ENCODE results near the gene LRP1B.

LRP1B gene

GRCh38 chr2:141519906-141520305 is 610.9 kb downstream of the LRP1B start:
- TF ChIP-seq ZBTB7A (IDR thresholded peaks at IDR 0.05; ENCODE audit: low read depth) (no peak), EGR1 (IDR thresholded peaks at IDR 0.05) (no peak), EP300 (IDR thresholded peaks at IDR 0.05; ENCODE audit: borderline replicate concordance) (no peak), TCF12 (IDR thresholded peaks at IDR 0.05; ENCODE audit: low read depth) (no peak), TAF1 (IDR thresholded peaks at IDR 0.05; ENCODE audit: low read depth) (no peak), FOXM1 (IDR thresholded peaks at IDR 0.05; ENCODE audit: borderline replicate concordance, low read depth) (no peak), NFIC (IDR thresholded peaks at IDR 0.05) (no peak), MAX (IDR thresholded peaks at IDR 0.05) (no peak), YY1 (IDR thresholded peaks at IDR 0.05; ENCODE audit: low read depth) (no peak)
- TF ChIP-seq, protein P1, sequence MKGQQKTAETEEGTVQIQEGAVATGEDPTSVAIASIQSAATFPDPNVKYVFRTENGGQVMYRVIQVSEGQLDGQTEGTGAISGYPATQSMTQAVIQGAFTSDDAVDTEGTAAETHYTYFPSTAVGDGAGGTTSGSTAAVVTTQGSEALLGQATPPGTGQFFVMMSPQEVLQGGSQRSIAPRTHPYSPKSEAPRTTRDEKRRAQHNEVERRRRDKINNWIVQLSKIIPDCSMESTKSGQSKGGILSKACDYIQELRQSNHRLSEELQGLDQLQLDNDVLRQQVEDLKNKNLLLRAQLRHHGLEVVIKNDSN (IDR thresholded peaks at IDR 0.05), result no peak

- TF ChIP-seq CREB1 (IDR thresholded peaks at IDR 0.05; ENCODE audit: low read depth) (no peak), FOXM1 (IDR thresholded peaks at IDR 0.05; ENCODE audit: borderline replicate concordance, low read depth) (no peak), EP300 (IDR thresholded peaks at IDR 0.05; ENCODE audit: borderline replicate concordance) (no peak), NFIC (IDR thresholded peaks at IDR 0.05) (no peak), TEAD4 (IDR thresholded peaks at IDR 0.05) (no peak)
- TF ChIP-seq, protein P1 (IDR thresholded peaks at IDR 0.05), result no peak
These were observed 612.9 kb downstream of the LRP1B start for GRCh38 chr2:141517852-141518421.

DNA sequence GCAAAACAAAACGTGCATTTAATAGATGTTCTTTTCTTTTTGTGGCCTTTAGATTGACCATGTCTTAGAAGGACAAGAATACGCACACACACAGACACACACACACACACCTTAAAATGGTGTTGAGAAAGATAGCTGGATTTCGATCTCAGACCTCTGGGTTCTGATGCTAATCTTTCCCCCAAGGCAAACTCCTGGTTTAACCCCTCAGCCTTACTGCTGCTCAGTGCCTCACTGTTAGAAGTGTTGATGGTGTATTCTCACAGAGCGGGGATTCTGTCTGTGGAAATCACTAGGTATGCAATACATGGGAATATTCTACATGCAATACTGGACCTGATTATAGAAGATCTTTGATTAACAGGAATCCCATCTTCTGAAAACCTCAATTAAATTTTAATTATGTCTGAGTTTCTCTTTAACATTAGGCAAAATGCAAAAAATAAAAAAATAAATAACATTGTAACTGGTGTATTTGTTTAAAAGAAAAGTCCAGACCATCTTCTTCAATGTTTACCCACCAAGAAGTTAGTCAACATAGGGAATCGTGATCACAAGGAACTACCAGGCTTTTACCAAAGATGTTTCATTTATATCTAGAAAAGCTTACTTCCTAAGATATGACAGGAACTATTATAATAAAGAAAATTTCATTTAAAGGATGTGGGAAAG is 613.5 kb downstream of the LRP1B start:
- TF ChIP-seq YY1 (IDR thresholded peaks at IDR 0.05; ENCODE audit: low read depth) (no peak), EGR1 (IDR thresholded peaks at IDR 0.05) (no peak), ZBTB7A (IDR thresholded peaks at IDR 0.05; ENCODE audit: low read depth) (no peak)
- TF ChIP-seq, protein P1 (IDR thresholded peaks at IDR 0.05), result no peak

DNA sequence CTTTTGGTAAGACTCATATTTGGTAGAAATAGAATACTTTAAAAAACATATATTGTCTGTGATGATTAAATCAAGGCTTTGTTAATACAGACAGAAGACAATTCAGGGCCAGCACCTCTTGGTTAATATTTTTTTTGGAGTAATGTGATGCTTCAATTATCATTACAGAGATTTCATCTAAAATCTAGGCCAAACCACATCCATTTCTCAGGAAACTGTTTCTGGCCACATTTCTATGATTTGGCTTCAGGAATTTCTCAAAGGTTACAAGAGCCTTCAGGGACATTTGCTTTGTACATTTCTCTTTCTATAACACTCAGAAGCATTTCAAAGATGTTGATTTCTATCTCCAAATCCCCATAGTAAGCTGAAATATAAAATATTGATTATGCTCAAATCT is 614.9 kb downstream of the LRP1B start:
- TF ChIP-seq YY1 (IDR thresholded peaks at IDR 0.05; ENCODE audit: low read depth), result no peak
- no peak for TF ChIP-seq CREB1 (IDR thresholded peaks at IDR 0.05; ENCODE audit: low read depth)
- TF ChIP-seq, protein P1 (IDR thresholded peaks at IDR 0.05), result no peak

GRCh38 chr2:141513853-141514252 is 617.0 kb downstream of the LRP1B start:
- no peak for TF ChIP-seq RAD21 (IDR thresholded peaks at IDR 0.05; ENCODE audit: low read depth)
- no peak for TF ChIP-seq TEAD4 (IDR thresholded peaks at IDR 0.05)
- no peak for TF ChIP-seq NFIC (IDR thresholded peaks at IDR 0.05)
- TF ChIP-seq CEBPB (IDR thresholded peaks at IDR 0.05), result no peak
- TF ChIP-seq ZBTB7A (IDR thresholded peaks at IDR 0.05; ENCODE audit: low read depth), result no peak
- TF ChIP-seq, protein P2, sequence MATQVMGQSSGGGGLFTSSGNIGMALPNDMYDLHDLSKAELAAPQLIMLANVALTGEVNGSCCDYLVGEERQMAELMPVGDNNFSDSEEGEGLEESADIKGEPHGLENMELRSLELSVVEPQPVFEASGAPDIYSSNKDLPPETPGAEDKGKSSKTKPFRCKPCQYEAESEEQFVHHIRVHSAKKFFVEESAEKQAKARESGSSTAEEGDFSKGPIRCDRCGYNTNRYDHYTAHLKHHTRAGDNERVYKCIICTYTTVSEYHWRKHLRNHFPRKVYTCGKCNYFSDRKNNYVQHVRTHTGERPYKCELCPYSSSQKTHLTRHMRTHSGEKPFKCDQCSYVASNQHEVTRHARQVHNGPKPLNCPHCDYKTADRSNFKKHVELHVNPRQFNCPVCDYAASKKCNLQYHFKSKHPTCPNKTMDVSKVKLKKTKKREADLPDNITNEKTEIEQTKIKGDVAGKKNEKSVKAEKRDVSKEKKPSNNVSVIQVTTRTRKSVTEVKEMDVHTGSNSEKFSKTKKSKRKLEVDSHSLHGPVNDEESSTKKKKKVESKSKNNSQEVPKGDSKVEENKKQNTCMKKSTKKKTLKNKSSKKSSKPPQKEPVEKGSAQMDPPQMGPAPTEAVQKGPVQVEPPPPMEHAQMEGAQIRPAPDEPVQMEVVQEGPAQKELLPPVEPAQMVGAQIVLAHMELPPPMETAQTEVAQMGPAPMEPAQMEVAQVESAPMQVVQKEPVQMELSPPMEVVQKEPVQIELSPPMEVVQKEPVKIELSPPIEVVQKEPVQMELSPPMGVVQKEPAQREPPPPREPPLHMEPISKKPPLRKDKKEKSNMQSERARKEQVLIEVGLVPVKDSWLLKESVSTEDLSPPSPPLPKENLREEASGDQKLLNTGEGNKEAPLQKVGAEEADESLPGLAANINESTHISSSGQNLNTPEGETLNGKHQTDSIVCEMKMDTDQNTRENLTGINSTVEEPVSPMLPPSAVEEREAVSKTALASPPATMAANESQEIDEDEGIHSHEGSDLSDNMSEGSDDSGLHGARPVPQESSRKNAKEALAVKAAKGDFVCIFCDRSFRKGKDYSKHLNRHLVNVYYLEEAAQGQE (IDR thresholded peaks at IDR 0.05; ENCODE audit: low read depth), result no peak
- TF ChIP-seq, protein P1 (IDR thresholded peaks at IDR 0.05), result no peak
- TF ChIP-seq FOXM1 (IDR thresholded peaks at IDR 0.05; ENCODE audit: borderline replicate concordance, low read depth), result no peak
- no peak for TF ChIP-seq EGR1 (IDR thresholded peaks at IDR 0.05)
- no peak for TF ChIP-seq TCF12 (IDR thresholded peaks at IDR 0.05; ENCODE audit: low read depth)
- TF ChIP-seq YY1 (IDR thresholded peaks at IDR 0.05; ENCODE audit: low read depth), result no peak
- no peak for TF ChIP-seq EP300 (IDR thresholded peaks at IDR 0.05; ENCODE audit: borderline replicate concordance)
- no peak for TF ChIP-seq MAX (IDR thresholded peaks at IDR 0.05)
- TF ChIP-seq CREB1 (IDR thresholded peaks at IDR 0.05; ENCODE audit: low read depth), result no peak
- TF ChIP-seq TAF1 (IDR thresholded peaks at IDR 0.05; ENCODE audit: low read depth), result no peak

DNA sequence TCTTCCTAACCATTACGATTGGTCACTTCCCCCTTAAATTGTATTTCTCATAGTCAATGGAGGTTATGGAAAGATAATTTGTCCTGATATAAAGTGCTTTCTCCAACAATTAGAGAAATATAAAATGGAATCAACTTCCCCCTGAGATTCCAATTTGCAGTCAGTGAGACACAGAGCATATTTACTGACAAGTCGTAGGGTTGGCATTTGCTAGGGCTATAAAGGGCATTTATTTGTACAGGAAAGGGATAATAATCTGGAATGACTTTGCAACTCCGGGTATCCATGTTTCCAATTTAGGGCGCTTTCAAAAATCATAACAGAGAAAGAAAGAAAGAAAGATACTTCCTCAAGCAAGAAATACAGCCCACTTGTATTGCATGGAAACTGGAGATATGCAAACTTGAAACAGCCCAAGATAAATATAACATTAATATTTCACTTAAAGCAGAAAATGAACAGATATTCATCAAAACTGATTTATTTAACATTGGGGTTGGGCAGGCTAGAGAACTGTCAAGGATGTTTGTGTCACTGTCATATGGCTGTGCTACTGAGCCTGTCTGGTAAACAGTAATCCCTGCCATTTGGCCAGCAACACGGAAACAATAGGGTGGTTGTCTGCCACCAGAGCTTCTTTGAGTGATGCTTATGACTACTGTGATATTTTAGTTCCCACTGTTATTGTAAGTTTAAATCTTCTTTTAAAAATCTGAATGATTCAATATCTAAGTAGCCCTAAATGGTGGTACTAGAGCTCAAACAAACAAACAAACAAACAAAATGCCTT is 621.8 kb downstream of the LRP1B start:
- TF ChIP-seq EGR1 (IDR thresholded peaks at IDR 0.05) (no peak), YY1 (IDR thresholded peaks at IDR 0.05; ENCODE audit: low read depth) (no peak), CEBPB (IDR thresholded peaks at IDR 0.05) (no peak), EP300 (IDR thresholded peaks at IDR 0.05; ENCODE audit: borderline replicate concordance) (no peak)
- TF ChIP-seq, protein P2 (IDR thresholded peaks at IDR 0.05; ENCODE audit: low read depth), result no peak

Measured in Ishikawa (cell line).